ENCODE results near the gene CORO6. TPM values are rescaled to one million over a fixed set of nuclear protein-coding genes. Genes with fewer than 3 reads are reported as not detected.
A peak's percentile ranks its signal among the peaks of the same experiment; 100 is the strongest.

Gene CORO6
- total RNA-seq, 4 donors from 2014 or later = 34.5 to 139 (median 83.1) TPM

GRCh38 chr17:29615048-29615385, 7.7 kb downstream of the CORO6 start:
- H3K36me3 ChIP-seq = peaks cover 0 to 14% (median 0%) of the 10 kb centered on the region in 3 donors
- no peaks in the 10 kb centered on the region for H3K9me3 ChIP-seq
- H3K27ac ChIP-seq = peak overlapping the region; percentile 56 to 89 (median 77)
- no peak for DNase-seq (ENCODE audit: low spot score in 2 of 2)
- H3K27me3 ChIP-seq = peaks cover 0 to 5% of the 10 kb centered on the region in 2 donors
- 10 to 29% methylated on average over 10 to 15 of the region's 15 CpGs for WGBS, 2 donors
- peak in 1 of 5 experiments; percentile 12 for TF ChIP-seq CTCF (IDR thresholded peaks at IDR 0.05)
- TF ChIP-seq POLR2A (IDR thresholded peaks at IDR 0.05) = no peak
- peak overlapping the region; percentile 23 to 50 (median 34) for H3K4me3 ChIP-seq
- peaks cover 0 to 67% (median 51%) of the 10 kb centered on the region in 4 donors for H3K4me1 ChIP-seq

GRCh38 chr17:29614349-29615047, 8.2 kb downstream of the CORO6 start:
- Histone ChIP-seq H3K9me3 (no peaks in the 10 kb centered on the region), H3K36me3 (peaks cover 0 to 19% (median 0%) of the 10 kb centered on the region in 3 donors), H3K4me3 (peak overlapping the region; percentile 13 to 50 (median 34)), H3K4me1 (peaks cover 0 to 66% (median 51%) of the 10 kb centered on the region in 4 donors), H3K27me3 (peaks cover 0 to 5% of the 10 kb centered on the region in 2 donors), H3K27ac (peak overlapping the region; percentile 56 to 89 (median 77))
- DNase-seq (ENCODE audit: low spot score in 2 of 2) = no peak
- WGBS, 2 donors = 49 to 57% methylated on average over 15 to 16 of the region's 16 CpGs
- TF ChIP-seq EP300 (IDR thresholded peaks at IDR 0.05) (no peak), POLR2A (IDR thresholded peaks at IDR 0.05) (no peak), CTCF (IDR thresholded peaks at IDR 0.05) (no peak)

- Histone ChIP-seq H3K36me3 (peaks cover 0 to 25% (median 0%) of the 10 kb centered on the region in 3 donors), H3K27ac (peak overlapping the region in 3 of 4 donors; percentile 2 to 89 (median 88)), H3K9me3 (no peaks in the 10 kb centered on the region), H3K4me1 (peaks cover 0 to 60% (median 51%) of the 10 kb centered on the region in 4 donors), H3K27me3 (peaks cover 0 to 5% of the 10 kb centered on the region in 2 donors), H3K4me3 (peak overlapping the region; percentile 13 to 41 (median 17))
- 27 to 31% methylated on average over 13 of the region's 13 CpGs for WGBS, 2 donors
- no peak for DNase-seq (ENCODE audit: low spot score in 2 of 2)
- TF ChIP-seq POLR2A (IDR thresholded peaks at IDR 0.05) (no peak), CTCF (IDR thresholded peaks at IDR 0.05) (no peak), EP300 (IDR thresholded peaks at IDR 0.05) (no peak)
Observed at GRCh38 chr17:29613856-29614255, 8.9 kb downstream of the CORO6 start.

GRCh38 chr17:29613352-29613837, 9.3 kb downstream of the CORO6 start:
- WGBS, 2 donors = 3% methylated on average over 14 to 22 of the region's 50 CpGs
- peaks cover 0 to 29% (median 0%) of the 10 kb centered on the region in 3 donors for H3K36me3 ChIP-seq
- peak overlapping the region; percentile 25 to 89 (median 70) for H3K27ac ChIP-seq
- peak overlapping the region; percentile 13 to 41 (median 17) for H3K4me3 ChIP-seq
- H3K9me3 ChIP-seq = no peaks in the 10 kb centered on the region
- peak; percentile 95 to 96 for DNase-seq (ENCODE audit: low spot score in 2 of 2)
- H3K4me1 ChIP-seq = peaks cover 0 to 55% (median 48%) of the 10 kb centered on the region in 4 donors
- TF ChIP-seq CTCF (IDR thresholded peaks at IDR 0.05) (peak; percentile 91 to 97 (median 96)), EP300 (IDR thresholded peaks at IDR 0.05) (peak in 1 of 2 donors; percentile 73), POLR2A (IDR thresholded peaks at IDR 0.05) (peak; percentile 12 to 51)
- H3K27me3 ChIP-seq = peaks cover 0 to 5% of the 10 kb centered on the region in 2 donors
